ENCODE measurements around the gene EPHB1.
"Not testable (repeated sequence)": the region's sequence is repeated elsewhere in the genome, so short reads cannot be mapped to it uniquely, and the experiment has no call there.

Gene EPHB1

DNA sequence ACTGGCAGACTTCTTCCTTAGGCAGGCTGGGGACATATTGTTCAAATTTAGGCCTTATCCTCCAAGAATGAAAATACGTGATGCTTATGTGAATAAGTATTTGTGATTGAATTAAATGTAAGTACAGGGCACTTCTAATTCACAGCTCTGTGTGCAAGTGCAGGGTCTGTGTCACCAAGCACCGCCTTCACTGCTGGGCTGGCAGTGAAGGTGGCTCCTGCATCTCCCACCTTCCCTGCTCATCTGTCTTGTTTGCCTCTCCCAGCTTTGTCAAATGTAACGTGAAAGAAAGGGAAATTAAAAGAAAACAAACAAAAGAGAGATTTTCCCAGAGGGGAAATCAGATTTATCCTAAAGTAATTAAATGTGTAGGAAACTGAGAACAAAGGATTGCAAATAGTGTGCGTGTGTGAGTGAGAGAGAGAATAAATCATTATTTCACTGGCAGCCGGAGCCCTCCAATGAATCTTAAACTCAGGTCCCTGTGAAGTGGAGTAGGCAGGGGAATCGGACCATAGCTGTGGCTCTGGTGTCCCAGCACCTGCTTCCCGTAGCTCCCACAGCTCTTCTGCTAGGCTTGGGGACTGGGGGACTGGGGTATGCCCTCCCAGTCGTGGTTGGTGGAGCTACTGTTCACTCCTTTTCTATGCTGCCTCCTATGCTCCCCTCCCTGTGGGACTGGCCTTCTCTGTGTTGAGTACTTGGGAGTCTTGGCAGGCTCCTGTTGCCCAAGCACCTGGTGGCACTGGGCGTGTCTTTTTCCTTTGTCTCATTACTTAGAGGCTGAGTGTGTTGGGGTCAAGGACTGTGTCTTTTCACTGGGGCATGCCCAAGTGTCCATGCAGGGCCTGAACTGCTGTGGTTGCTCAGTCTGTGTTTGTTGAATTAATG lies 222.2 kb downstream of the EPHB1 start:
- DNase-seq: no peak

DNA sequence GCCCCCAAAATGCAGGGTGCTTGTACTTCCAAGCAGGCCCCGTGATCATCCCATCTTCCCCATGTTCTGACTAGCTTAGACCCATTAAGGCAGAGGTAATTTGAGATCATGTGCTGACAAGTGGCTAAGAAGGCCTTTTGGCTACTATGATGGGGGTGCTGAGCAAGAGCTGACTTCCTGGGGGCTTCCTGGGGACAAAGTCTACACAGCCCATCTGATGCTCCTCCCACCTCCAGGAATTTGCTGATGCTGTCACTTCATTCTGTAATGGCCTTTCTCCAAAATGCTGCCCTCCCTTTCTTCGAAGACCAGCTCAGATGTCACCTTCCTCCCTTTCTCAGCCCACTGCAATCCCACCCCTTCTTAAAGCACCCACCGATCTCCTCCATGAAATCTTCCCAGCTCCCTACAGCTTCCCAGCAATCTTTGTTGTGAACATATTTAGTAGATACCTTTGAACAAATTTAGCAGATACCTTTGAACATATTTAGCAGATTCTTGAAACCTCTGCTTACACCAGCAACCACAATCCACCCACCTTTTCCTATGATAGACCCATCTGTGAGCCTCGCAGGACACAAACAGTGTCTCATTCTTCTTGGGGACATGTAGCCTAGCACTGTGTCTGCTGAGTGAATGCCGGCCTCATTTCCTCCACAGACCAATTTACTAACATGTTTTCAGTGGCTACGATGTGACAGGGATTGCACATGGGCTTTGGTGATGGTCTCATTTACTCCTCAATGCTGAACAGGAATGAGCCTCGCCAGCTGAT lies 223.3 kb downstream of the EPHB1 start:
- DNase-seq: no peak

DNA sequence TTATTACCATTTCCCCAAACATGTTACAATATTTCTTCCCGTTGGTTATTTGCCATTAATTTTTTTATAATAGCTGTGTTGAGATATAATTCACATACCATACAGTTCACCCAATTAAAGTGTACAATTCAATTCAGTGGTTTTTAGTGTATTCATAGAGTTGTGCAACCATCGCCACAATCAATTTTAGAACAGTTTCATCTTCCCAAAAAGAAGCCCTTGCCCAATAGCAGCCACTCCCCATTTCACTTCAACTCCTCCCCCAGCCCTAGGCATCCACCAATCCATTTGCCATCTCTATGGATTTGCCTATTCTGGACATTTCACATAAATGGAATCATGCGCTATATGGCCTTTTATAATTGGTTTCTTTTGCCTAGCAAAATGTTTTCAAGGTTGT lies 225.1 kb downstream of the EPHB1 start:
- DNase-seq: no peak

DNA sequence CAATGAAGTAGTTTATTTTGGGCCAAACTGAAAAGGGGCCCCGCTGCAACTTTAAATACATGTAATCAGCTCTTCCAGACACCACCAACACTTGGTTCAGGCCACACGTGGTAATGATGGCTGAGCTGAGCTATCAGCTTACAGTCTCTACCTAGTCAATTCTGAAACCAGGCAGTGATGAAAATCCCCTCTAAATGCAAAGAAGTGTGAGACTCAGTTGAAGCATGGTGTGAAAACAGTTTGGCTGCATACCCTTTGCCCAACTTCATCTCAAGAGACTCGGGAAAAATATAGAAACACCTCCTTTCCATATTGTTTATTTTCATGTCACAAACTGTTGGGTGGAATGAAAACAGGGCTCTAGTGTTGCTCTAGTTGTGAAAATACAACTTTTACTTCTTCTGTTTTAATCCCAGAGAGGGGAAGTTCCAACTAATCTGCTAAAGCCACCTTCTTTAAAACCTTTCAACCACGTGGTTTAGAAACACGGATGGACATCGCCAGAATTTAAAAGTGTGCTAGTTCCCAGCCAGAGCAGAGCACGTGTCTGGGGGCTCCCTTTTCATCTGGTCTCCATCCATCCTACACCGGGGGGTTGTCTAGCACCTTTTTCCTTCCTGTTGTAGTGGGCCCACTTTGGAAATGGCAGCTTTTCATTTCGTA lies 229.1 kb downstream of the EPHB1 start:
- DNase-seq: no peak

DNA sequence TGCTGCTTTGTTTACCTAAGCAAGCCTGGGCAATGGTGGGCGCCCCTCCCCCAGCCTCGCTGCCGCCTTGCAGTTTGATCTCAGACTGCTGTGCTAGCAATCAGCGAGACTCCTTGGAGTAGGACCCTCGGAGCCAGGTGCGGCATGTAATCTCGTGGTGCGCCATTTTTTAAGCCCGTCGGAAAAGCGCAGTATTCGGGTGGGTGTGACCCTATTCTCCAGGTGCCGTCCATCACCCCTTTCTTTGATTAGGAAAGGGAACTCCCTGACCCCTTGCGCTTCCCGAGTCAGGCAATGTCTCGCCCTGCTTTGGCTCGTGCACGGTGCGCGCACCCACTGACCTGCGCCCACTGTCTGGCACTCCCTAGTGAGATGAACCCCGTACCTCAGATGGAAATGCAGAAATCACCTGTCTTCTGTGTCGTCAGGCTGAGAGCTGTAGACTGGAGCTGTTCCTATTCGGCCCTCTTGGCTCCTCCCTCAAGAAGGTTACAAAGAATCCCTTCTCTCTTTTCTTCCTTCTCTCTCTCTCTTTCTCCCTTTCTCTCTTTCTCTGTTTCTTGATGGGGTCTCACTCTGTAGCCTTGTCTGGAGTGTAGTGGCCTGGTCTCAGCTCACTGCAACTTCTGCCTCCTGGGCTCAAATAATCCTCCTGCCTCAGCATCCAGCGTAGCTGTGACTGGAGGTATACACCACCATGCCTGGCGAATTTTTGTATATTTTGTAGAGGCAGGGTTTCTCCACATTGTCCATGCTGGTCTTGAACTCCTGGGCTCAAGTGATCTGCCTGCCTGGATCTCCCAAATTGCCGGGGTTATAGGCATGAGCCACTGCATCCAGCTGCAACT lies 235.9 kb downstream of the EPHB1 start:
- not testable (repeated sequence) for DNase-seq

DNA sequence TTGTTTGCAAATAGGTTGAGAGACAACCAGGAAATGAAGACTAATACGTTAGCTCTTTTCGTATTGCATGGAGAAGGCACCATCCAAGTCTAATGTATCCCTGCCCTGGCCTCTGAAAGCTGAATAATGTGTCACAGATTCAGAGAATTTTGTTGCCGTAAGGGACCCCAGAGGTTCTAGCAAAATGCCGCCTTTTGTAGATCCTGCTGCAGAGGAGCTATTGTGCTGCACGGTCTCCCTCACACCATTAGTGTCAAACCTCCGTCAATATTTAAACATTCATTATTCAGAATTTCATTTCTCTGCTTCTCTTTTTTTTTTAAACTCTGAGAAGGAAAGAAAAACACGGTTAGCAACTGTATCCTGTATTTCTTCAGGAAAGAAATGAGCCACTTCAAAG lies 238.7 kb downstream of the EPHB1 start:
- DNase-seq: no peak

DNA sequence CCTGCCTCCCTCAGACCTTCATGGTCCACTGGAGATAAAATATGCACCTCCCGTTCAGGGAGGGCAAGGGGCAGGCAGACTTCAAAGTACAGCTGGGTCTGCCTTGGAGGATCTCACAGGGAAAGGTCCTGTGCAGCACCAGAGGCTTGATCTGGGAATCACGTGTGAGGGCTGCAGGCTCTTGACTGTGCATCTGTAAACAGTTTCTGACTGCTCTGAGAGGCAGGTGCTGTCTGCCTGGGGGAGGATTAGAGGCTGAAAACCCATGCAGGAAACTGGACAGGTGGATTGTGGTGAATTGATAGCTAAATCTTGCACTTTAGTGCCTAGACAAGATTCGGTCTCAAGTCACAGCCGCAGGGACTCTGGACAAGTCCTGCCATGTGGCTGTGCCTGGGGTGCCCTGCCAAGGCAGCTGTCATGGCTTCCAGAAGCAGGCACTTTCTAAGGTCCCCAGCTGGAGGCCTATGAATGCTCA lies 239.3 kb downstream of the EPHB1 start:
- no peak for DNase-seq

DNA sequence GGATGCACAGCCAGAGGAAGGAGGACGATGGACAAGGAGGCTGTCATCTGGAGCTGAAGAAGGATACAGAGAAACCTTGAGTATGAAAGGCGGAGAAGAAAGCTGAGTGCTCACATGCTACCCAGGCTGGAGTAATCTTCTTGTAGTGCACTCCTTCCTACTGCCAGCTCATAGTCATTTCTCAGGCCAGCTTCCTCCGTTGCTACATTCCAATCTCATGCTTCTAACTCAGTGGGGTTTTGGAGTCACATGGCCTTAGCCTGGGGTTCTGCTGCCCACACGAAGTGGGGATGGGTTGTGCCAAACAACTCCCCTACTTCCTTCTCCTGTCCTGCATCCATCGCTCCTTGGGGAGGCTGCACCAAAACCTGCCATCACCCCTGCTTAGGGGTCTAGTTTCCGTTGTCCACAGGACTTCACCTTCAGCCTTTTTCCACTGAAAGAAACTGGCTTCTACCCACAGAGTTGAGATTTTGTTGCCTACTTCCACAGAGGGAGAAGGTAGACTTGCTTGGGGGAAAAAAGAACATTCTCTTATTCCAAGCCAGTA lies 239.9 kb downstream of the EPHB1 start:
- DNase-seq: no peak

DNA sequence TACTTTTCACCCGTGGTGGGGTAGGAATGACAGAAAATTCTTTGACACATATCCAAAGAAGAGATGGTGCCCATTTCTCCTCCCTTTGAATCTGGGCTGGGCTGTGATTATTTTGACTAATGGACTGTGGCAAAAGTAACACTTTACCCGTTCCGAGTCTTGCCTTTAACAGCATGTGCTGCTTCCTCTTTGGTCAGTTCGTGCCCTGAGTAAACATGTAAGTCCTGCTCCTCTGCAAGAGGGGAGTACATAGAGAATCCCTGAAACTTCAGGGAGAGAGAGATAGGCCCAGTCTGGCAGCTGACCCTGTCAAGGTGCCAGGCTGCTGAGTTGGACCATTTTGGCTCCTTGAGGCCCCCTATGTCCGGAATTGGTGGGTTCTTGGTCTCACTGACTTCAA lies 243.1 kb downstream of the EPHB1 start:
- DNase-seq: no peak

DNA sequence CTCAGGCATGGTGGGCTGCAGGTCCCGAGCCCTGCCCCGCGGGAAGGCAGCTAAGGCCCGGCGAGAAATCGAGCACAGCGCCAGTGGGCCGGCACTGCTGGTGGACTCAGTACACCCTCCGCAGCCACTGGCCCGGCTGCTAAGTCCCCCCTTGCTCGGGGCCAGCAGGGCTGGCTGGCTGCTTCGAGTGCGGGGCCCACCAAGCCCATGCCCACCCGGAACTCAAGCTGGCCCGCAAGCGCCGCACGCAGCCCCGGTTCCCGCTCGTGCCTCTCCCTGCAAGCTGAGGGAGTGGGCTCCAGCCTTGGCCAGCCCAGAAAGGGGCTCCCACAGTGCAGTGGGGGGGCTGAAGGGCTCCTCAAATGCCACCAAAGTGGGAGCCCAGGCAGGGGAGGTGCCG lies 244.5 kb downstream of the EPHB1 start:
- not testable (repeated sequence) for DNase-seq

DNA sequence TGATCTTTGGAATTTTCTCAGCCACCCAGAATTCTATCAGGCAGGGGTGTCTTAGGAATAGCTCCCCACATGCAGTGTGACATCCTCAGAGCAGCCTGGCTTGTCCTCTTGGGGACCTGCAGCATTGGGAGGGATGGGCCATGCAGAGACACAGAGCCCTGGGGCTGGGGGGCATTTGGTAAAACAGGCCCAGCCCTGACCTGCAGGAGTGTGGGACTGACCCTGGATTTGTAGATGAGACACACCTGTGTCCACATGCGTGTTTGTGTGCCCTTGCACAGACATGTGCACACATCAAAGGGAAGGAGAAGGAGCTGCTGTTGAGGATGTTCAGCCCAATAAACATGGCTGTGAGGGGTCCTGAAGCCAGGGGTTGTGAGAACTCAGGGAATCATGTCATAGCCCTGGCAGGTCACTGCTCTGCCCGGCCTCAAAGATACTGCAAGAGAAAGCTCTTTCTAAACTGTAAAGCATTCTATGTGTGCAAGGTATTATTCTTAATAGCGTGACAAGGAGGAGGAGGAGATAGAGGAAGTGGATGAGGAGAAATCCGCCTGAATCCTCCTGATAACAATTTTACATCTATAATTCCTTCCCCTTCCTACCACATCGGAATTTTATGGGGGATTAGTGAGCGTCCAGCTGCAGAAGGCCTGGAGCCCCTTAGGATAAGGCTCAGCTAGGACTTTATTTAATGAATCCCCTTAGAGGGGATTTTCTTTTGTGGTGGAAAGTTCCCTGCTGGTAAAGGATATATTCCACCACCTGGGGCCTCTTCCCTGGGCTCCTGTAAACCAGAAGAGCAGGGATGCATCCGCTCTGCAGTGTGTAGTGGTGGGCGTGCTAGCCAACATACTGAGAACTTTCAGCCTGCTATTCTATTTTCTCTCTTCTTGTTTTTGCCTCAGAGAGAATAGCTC lies 245.5 kb downstream of the EPHB1 start:
- DNase-seq: no peak

DNA sequence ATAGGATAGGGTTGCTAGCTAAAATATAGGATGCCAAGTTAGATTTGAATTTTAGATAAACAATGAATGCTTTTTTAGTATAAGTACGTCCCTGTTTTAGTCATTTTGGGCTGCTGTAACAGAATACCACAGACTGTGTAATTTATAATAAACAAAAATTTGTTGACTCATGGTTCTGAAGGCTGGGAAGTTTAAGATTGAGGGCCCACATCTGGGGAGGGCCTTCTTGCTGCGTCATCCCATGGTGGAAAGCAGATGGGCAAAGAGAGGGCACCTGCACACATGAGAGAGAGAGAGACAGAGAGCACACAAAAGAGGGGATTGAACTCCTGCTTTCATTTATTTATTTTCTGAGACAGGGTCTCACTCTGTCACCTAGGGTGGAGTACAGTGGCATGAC lies 246.5 kb downstream of the EPHB1 start:
- DNase-seq: no peak

DNA sequence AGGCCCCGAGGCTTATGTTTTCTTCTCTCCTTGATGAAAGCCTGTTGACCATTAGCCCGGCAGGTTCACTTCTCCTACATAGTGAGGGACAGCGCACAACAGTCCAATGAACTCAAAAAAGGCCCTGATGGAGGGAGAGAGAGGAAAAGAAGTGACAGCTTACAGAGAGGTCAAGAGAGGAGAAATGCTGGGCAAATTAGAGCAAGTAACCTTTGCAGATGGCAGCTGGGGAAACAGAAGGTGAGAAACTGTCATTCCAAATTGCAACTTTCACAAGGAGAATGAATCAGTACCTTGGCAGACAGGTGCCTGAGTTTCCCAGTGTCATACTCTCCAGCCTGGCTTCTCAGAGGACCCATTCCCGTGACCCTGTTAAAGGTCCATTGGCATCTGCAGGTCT lies 252.0 kb downstream of the EPHB1 start:
- no peak for DNase-seq

DNA sequence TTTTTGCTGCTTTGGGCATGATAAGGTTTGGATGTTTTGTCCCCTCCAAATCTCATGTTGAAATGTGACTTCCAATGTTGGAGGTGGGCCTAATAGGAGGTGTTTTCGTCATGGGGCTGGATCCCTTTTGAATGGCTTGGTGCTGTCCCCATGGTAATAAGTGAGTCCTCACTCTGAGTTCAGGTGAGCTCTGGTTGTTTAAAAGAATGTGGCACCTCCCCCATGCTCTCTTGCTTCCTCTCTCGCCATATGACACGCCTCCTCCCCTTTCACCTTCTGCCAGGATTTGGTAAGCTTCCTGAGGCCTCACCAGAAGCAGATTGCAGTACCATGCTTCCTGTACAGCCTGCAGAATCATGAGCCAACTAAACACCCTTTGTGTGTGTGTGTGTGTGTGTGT lies 255.5 kb downstream of the EPHB1 start:
- no peak for DNase-seq

DNA sequence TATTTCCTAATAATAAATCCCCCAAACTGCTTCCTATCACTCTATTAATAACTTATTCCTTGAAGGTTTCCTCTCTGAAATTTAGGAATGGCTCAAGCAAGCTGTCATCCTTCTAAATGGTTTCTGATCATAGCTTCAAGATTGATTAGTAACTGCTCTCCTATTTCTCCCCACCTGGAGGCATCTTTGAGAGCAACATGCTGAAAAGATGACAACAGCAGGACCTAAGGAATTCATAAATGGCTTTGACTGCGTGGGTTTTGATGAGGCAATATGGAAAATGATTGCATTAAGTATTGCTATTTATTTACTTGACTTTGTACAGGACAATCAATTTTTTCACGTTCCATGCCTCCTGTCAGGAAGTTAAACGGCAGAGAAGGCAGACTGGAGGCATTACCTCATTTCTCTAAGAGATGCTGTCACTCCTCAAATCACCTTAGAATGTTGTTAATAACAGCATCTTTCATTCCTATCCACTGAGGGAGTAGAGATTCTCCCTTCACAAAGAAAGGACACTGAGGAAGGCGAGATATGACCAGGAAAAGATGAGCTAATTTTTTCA lies 256.4 kb downstream of the EPHB1 start:
- no peak for DNase-seq

DNA sequence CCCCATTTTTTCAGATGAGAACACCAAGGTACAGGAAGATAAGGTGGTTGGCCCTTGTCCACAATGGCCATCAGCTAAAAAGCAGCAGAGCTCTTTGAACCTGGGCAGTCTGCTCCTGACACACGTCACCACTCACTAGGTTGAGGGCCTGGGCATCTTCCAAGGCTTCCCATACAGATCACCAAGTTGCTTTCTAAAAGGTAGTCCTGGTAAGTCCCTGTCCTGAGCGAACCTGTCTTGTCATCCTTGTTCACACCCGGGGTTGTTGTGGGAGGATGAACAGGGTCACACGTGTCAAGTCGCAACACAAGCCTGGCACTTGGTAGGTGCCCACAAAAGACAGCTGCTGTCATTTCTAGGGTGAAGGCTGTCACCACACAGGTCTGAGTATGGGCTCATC lies 260.4 kb downstream of the EPHB1 start:
- no peak for DNase-seq

DNA sequence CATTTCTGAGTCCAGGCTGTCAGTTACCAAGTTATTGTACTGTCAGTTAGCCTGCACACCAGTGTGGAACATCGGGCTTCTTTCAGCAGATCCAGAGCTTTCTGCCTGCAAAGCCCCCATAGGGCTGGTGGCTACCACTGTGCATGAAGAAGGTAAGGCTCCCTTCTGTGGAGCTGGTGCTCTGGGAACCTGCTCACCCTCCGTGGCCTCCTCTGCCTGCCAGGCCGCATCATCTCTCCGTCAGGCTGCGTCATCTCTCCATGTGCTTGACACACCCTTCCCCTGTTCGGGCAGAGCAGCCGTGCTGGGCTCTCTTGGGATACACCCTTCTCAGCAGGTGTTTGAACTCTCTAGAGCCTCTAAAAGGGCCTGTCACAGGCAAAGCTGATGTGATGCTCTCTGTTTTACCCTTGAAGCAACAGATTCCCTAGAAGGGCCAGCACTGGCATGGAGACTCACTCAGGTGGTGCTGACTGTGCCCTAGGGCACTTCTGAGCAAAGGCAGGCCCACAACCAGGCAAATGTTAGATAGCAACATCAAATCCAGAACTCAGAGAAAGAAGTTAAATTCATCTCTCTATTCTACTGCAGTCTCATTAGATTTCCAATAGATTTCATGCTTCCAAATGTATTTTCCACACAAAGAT lies 261.1 kb downstream of the EPHB1 start:
- DNase-seq: no peak

DNA sequence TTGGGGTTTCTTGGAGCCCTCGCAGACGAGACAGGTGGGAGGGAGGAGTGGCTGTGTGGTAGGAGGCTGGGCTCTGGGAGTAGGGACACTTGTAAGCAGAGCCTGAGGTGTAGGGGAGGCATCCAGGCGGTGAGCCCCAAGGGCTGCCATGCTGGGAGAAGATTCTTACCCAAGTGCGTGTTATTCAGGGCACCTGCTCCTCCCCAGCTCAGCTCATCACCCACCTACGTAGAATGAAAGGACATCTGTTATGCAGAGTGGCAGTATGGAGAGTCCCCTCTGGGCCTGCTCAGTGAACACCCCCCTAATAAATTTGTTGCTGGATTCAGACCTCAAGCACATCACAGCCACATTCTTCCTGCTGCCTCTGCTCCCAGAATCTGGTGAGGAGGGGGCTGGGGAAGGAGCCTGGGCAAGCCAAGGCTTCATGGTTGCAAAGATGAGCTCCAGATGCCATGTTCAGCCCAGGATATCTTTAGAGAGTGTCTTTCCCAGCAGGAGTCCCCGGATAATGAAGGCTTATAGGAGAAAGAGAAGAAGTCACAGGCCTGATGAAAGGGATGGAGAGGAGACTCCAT lies 261.8 kb downstream of the EPHB1 start:
- DNase-seq: no peak

DNA sequence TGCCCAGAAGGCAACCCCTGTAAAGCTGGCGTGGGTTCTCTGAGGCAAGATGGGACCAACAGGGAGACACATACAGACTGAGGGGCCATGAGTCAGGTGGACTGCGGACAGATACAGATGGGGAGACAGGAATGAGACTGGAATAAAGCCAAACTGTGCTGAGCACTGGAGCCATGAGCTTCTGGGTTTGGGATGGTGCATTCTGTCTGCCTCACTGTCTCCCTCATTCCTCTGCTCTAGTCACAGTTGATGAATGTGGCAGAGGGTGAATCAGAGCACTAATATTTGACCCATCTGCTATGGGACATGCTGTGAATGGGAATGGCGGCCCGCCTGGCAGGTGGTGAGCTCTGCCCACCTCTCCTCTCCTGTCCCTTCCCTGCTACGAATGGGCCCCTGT lies 262.9 kb downstream of the EPHB1 start:
- no peak for DNase-seq

DNA sequence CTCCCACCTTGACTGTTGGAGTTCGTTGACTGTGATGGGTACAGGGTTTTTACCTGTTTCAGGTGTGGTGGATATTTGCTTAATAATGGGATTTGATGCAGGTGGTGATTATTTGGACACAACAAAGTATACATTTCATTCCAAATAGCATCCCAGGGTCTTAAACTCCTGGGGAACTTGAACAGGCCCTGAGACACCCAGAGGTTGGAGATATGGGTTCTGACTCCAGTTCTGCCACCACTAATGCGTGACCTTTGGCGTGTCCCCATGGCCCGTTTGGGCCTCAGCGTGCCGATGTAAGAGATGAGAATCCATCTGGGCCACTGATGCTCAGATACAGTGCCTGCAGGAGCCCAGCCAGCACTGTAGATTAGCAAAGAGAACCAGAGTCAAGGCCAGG lies 264.5 kb downstream of the EPHB1 start:
- DNase-seq: no peak

Measured in EL (cell line).